GM12874 (cell line): ENCODE measurements around the gene RAP1GAP2.

Experiments
- TF ChIP-seq, protein P1 (sequence below): IDR thresholded peaks from 2 replicates; pipeline ENCODE4 v1.5.1; 2011; ENCODE audit warnings: low read depth, mild to moderate bottlenecking, control low read depth, low read length, moderate library complexity; ENCODE audit not compliant: insufficient read depth

The RAP1GAP2 gene

DNA sequence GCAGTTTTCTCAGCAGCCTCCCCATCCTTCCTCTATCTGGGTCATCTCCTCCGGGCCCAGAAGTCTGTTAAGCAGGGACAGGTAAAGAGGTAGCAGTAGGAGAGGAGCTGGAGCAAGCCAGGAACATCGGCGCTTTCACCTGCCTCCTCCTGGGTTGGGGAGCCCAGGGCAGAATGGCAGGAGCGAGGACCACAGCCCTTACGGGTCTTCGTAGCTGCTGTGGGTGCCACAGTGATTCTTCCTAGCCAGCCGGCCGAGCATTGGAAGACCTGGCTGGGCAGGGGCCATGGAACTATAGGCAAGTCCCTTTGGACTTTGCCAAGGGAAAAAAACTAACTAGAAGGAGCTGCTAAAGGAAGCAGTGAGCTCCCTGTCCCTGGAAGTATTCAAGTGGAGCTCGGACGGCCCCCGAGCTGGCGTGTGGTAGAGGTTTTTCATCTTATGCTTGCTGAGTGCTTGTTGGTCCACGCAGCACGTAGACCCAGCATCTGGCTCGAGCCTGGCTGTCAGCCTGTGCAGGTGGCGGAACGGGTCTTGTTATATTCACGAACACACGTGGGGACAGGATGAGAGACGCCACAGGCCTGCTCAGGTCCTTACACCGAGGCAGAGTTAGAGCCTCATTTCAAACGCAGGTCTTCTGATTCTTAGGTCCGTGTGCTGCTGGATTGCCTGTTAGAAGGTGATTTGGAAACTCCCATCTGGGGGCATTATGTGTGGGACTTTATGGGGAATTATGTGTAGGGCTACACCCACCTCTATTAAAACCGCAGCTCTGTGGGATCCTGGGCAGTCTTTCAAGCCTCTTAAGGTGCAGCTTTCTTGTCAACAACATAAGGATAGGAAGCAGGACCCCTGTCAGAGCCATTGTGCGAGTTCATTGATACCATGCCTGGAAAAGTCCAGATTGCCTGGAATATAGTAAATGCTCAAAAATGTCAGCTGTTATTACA, 212.4 kb downstream of the RAP1GAP2 start:
- TF ChIP-seq, protein P1, sequence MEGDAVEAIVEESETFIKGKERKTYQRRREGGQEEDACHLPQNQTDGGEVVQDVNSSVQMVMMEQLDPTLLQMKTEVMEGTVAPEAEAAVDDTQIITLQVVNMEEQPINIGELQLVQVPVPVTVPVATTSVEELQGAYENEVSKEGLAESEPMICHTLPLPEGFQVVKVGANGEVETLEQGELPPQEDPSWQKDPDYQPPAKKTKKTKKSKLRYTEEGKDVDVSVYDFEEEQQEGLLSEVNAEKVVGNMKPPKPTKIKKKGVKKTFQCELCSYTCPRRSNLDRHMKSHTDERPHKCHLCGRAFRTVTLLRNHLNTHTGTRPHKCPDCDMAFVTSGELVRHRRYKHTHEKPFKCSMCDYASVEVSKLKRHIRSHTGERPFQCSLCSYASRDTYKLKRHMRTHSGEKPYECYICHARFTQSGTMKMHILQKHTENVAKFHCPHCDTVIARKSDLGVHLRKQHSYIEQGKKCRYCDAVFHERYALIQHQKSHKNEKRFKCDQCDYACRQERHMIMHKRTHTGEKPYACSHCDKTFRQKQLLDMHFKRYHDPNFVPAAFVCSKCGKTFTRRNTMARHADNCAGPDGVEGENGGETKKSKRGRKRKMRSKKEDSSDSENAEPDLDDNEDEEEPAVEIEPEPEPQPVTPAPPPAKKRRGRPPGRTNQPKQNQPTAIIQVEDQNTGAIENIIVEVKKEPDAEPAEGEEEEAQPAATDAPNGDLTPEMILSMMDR, result no peak

- TF ChIP-seq, protein P1, result no peak
Observed at GRCh38 chr17:3009411-3009920, 213.2 kb downstream of the RAP1GAP2 start.

DNA sequence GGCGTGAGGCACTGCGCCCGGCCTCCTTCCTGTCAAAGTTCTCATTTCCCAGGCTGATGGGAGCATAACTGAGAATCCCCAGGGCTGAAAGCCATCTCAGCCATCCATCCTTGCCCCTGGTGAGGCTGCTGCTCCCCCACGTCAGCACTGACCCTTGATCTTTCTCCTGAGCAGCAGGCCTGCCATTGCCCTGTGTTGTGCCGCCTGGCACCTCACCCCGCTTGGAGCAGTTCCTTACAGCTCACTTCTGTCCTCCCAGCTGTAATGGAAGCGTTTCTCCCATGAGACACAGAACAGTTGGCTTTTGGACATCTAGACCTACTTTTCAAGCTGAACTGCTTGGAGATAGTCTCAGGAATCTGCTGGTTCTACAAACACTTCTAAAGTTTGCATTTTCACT, 215.7 kb downstream of the RAP1GAP2 start:
- TF ChIP-seq, protein P1, result no peak

DNA sequence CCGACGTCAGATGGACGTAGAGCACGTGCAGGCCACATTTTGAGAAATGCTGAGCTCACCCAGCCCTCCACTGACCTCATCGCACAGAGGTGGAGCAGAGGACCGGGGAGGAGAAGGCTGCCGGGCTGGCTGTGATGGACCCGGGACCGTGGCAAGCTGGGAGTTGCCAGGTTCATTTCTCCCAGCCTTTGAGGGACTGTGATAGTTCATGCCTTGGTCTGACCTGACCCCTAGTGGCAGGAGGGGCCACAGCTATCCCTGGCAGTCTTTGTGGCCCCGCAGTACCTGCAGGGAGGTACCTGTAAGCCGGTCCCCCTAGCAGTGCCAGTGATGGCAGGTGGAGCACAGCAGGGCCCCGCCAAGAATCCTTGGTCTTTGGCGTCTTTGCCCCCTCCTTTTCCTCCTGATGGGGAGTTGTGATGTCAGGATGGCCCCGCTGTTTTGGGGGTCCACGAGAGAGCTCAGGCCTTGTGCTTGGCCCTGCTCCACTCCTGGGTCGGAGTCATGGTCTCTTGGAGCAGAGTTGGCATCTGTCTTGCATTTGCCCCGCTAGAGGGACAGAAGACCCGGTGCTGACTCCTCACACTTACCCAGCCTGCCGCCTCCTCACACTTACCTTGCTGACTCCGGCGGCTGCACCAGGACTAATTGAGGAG, 216.8 kb downstream of the RAP1GAP2 start:
- TF ChIP-seq, protein P1, result peak; percentile 92

GRCh38 chr17:3015890-3016289, 219.7 kb downstream of the RAP1GAP2 start:
- TF ChIP-seq, protein P1, result no peak

DNA sequence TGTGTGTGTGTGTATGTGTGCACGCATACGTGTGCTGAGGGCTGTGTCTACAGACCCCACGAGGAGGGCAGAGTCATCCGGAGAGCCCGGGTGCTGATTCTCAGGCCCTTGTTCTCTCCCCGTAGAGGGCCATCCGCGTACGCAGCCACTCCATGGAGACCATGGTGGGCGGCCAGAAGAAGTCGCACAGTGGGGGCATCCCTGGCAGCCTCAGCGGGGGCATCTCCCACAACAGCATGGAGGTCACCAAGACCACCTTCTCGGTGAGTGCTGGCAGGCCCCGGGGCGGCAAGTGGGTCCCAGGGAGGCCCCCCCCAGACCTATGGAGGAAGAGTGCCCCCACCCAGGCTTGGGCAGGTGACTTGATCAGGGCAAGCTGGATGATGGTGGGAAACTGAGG, 221.7 kb downstream of the RAP1GAP2 start:
- TF ChIP-seq, protein P1, result no peak

- TF ChIP-seq, protein P1, result no peak
Observed at GRCh38 chr17:3019761-3020160, 223.5 kb downstream of the RAP1GAP2 start.
